GM12865 (cell line): ENCODE results near the gene ANKLE1.

Experiments used
- DNase-seq: peaks from one replicate; pipeline ENCODE4 v3.0.0; 2010; ENCODE audit warnings: low read depth
- H3K4me3 ChIP-seq: 2 replicates; pipeline ENCODE4 v1.5.1; 2011; ENCODE audit warnings: mild to moderate bottlenecking, low read depth, low read length, control low read depth
- TF ChIP-seq, protein P1 (sequence below): IDR thresholded peaks from 2 replicates; pipeline ENCODE4 v1.5.1; 2011; ENCODE audit warnings: low read length, control low read depth, low read depth, inconsistent platforms; ENCODE audit not compliant: insufficient read depth; ENCODE audit errors: missing control alignments

Gene ANKLE1

GRCh38 chr19:17260842-17261325 lies 20.8 kb upstream of the ANKLE1 start:
- peak; percentile 94 for DNase-seq
- H3K4me3 ChIP-seq, result no peak overlapping the region
- TF ChIP-seq, protein P1, sequence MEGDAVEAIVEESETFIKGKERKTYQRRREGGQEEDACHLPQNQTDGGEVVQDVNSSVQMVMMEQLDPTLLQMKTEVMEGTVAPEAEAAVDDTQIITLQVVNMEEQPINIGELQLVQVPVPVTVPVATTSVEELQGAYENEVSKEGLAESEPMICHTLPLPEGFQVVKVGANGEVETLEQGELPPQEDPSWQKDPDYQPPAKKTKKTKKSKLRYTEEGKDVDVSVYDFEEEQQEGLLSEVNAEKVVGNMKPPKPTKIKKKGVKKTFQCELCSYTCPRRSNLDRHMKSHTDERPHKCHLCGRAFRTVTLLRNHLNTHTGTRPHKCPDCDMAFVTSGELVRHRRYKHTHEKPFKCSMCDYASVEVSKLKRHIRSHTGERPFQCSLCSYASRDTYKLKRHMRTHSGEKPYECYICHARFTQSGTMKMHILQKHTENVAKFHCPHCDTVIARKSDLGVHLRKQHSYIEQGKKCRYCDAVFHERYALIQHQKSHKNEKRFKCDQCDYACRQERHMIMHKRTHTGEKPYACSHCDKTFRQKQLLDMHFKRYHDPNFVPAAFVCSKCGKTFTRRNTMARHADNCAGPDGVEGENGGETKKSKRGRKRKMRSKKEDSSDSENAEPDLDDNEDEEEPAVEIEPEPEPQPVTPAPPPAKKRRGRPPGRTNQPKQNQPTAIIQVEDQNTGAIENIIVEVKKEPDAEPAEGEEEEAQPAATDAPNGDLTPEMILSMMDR, result peak; percentile 98

- H3K4me3 ChIP-seq, result no peak overlapping the region
- TF ChIP-seq, protein P1, result no peak
- DNase-seq, result no peak
These were observed 19.1 kb upstream of the ANKLE1 start for GRCh38 chr19:17262557-17262956.

- no peak overlapping the region for H3K4me3 ChIP-seq
- TF ChIP-seq, protein P1, result no peak
- DNase-seq, result no peak
These were observed 17.7 kb upstream of the ANKLE1 start for GRCh38 chr19:17263712-17264640.

DNA sequence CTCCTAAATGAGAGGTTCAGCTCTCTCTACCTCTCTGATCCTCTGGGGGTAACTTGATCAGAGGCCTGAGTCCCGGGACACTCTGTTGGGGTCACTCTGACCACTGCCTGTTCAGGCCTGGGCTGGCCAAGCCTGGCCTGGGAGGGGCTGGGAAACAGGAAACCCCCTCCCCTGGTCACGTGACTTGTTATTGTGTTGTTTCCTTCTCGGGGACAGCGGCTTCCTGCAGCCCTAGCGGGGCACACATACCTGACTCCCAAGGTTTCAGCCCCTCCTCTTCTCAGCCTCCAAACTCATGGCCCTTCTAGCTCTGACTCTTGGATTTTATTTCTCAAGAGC lies 17.1 kb upstream of the ANKLE1 start, which contains the start of gene USHBP1:
USHBP1 (minus strand) TSS at position 105 of the 339 bp plus-strand sequence. CDS start 446 bp downstream, outside the sequence.
- no peak for DNase-seq
- TF ChIP-seq, protein P1, result no peak
- no peak within 1 kb of the TSS for H3K4me3 ChIP-seq

- DNase-seq, result no peak
- H3K4me3 ChIP-seq, result peak overlapping the region; percentile 55; the same call in 1 of the 2 replicates
- TF ChIP-seq, protein P1, result no peak
These were observed 15.7 kb upstream of the ANKLE1 start for GRCh38 chr19:17266026-17266425.

DNA sequence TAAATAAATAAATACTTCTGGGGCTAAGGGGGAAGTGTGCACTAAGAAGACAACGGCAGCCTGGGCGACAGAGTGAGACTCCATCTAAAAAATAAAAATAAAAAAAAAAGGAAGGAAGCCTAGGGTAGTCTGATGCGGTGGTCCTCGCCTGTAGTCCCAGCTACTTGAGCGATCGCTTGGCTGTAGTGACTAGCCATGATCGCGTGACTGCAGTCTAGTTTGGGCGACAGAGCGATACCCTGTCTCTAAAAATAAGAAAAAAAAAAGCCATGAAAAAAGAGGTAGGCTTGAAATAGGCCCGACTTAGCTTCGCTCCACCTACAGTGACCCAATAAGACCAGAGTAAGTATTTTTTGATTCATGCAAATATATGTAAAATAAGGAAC lies 15.1 kb upstream of the ANKLE1 start:
- DNase-seq, result no peak
- H3K4me3 ChIP-seq, result peak overlapping the region; percentile 55
- TF ChIP-seq, protein P1, result no peak
